Rectal smooth muscle tissue (tissue), 1 donor: ENCODE measurements around the gene STPG2.
"Not testable (repeated sequence)": the region's sequence is repeated elsewhere in the genome, so short reads cannot be mapped to it uniquely, and the experiment has no call there.

Source experiments
- H3K27ac ChIP-seq: one replicate; pipeline ENCODE4 v1.7.0; 2013; ENCODE audit warnings: low read depth, low read length, inconsistent platforms
- H3K27me3 ChIP-seq: one replicate; pipeline ENCODE4 v1.7.0; 2013; ENCODE audit warnings: low read length; ENCODE audit not compliant: control insufficient read depth, insufficient read depth
- H3K36me3 ChIP-seq: one replicate; pipeline ENCODE4 v1.7.0; 2013; ENCODE audit warnings: low read length; ENCODE audit not compliant: control insufficient read depth, insufficient read depth
- H3K4me1 ChIP-seq: one replicate; pipeline ENCODE4 v1.7.0; 2013; ENCODE audit warnings: low read length; ENCODE audit not compliant: control insufficient read depth, insufficient read depth
- H3K4me3 ChIP-seq: one replicate; pipeline ENCODE4 v1.7.0; 2013; ENCODE audit warnings: low read length
- H3K9ac ChIP-seq: one replicate; pipeline ENCODE4 v1.7.0; 2013; ENCODE audit warnings: low read length

STPG2 gene

GRCh38 chr4:97558204-97558778 is 585.0 kb downstream of the STPG2 start:
- no peak overlapping the region for H3K27ac ChIP-seq
- no peak overlapping the region for H3K9ac ChIP-seq
- no peaks in the 10 kb centered on the region for H3K36me3 ChIP-seq
- H3K27me3 ChIP-seq, result no peaks in the 10 kb centered on the region
- H3K4me1 ChIP-seq, result no peaks in the 10 kb centered on the region
- no peak overlapping the region for H3K4me3 ChIP-seq

GRCh38 chr4:97550637-97551036 is 592.6 kb downstream of the STPG2 start:
- H3K4me1 ChIP-seq, H3K9ac ChIP-seq, H3K27me3 ChIP-seq, H3K36me3 ChIP-seq, H3K27ac ChIP-seq, H3K4me3 ChIP-seq: not testable (repeated sequence)

GRCh38 chr4:97548943-97549583 is 594.2 kb downstream of the STPG2 start:
- Histone ChIP-seq H3K9ac (no peak overlapping the region), H3K4me1 (no peaks in the 10 kb centered on the region), H3K27me3 (no peaks in the 10 kb centered on the region), H3K36me3 (no peaks in the 10 kb centered on the region), H3K4me3 (no peak overlapping the region), H3K27ac (no peak overlapping the region)

- no peak overlapping the region for H3K4me3 ChIP-seq
- H3K9ac ChIP-seq, result no peak overlapping the region
- no peak overlapping the region for H3K27ac ChIP-seq
- H3K27me3 ChIP-seq, result no peaks in the 10 kb centered on the region
- H3K4me1 ChIP-seq, result no peaks in the 10 kb centered on the region
- no peaks in the 10 kb centered on the region for H3K36me3 ChIP-seq
Measured at GRCh38 chr4:97548186-97548585, 595.1 kb downstream of the STPG2 start.

GRCh38 chr4:97531351-97531750 is 611.9 kb downstream of the STPG2 start:
- H3K9ac ChIP-seq, result no peak overlapping the region
- no peaks in the 10 kb centered on the region for H3K36me3 ChIP-seq
- H3K27ac ChIP-seq, result no peak overlapping the region
- H3K27me3 ChIP-seq, result no peaks in the 10 kb centered on the region
- no peak overlapping the region for H3K4me3 ChIP-seq
- H3K4me1 ChIP-seq, result no peaks in the 10 kb centered on the region

GRCh38 chr4:97530676-97531075 is 612.6 kb downstream of the STPG2 start:
- no peak overlapping the region for H3K4me3 ChIP-seq
- H3K27ac ChIP-seq, result no peak overlapping the region
- no peaks in the 10 kb centered on the region for H3K36me3 ChIP-seq
- H3K27me3 ChIP-seq, result no peaks in the 10 kb centered on the region
- H3K9ac ChIP-seq, result no peak overlapping the region
- no peaks in the 10 kb centered on the region for H3K4me1 ChIP-seq

- Histone ChIP-seq H3K36me3 (no peaks in the 10 kb centered on the region), H3K4me3 (no peak overlapping the region), H3K27ac (no peak overlapping the region), H3K9ac (no peak overlapping the region), H3K4me1 (no peaks in the 10 kb centered on the region), H3K27me3 (no peaks in the 10 kb centered on the region)
Measured at GRCh38 chr4:97525236-97525635, 618.0 kb downstream of the STPG2 start.

GRCh38 chr4:97517939-97518338 is 625.3 kb downstream of the STPG2 start:
- H3K4me3 ChIP-seq, result no peak overlapping the region
- no peaks in the 10 kb centered on the region for H3K4me1 ChIP-seq
- H3K9ac ChIP-seq, result no peak overlapping the region
- no peak overlapping the region for H3K27ac ChIP-seq
- H3K27me3 ChIP-seq, result no peaks in the 10 kb centered on the region
- H3K36me3 ChIP-seq, result no peaks in the 10 kb centered on the region

GRCh38 chr4:97513917-97514316 is 629.4 kb downstream of the STPG2 start:
- no peak overlapping the region for H3K27ac ChIP-seq
- H3K4me1 ChIP-seq, result no peaks in the 10 kb centered on the region

More at GRCh38 chr4:97513917-97514316, 629.4 kb downstream of the STPG2 start:
- Histone ChIP-seq H3K27me3 (no peaks in the 10 kb centered on the region), H3K36me3 (no peaks in the 10 kb centered on the region), H3K4me3 (no peak overlapping the region), H3K9ac (no peak overlapping the region)
